K562 (cell line): ENCODE data around the gene OLFM4. TPM values are rescaled to one million over a fixed set of nuclear protein-coding genes. Genes with fewer than 3 reads are reported as not detected.

Experiments used
- ATAC-seq: fragments of 200-7000 bp; cut with Tn5 transposase; 3 replicates; pipeline ENCODE4 v1.9.1; 2020; ENCODE audit warnings: moderate library complexity
- BruUV-seq: library from RNA; stranded (reverse); fragments of 400-500 nt; replicated peaks from 2 replicates; lab custom pipeline; 2021; lab: Mats Ljungman, UMichigan
- CTCF ChIA-PET: fragments of 300-600 bp; formaldehyde crosslinking; extraction: SDS; loops from one replicate; lab custom pipeline; 2021; ENCODE audit warnings: low intra/inter-chr PET ratio; lab: Yijun Ruan, JAX
- POLR2A ChIA-PET: fragments of 300-600, 350-650 bp; sonication (Branson Sonifier 250); formaldehyde crosslinking; extraction: SDS; loops from one replicate; lab custom pipeline; 2021; ENCODE audit warnings: antibody characterized with exemption, inconsistent platforms; lab: Yijun Ruan, JAX
- DNase-seq, 4 experiments: peaks; one replicate each; pipeline versions ENCODE4 v3.0.0 to v3.0.0-alpha.2; 2011 to 2018; ENCODE audit warnings: low spot score in 3 of 4, mixed read lengths in 3 of 4; ENCODE audit errors: extremely low read depth in 1 of 4
- FAIRE-seq: peaks from 2 replicates; lab custom pipeline; 2011; peaks lifted over from hg19 to GRCh38; lab: Jason Lieb, UNC
- H2AFZ ChIP-seq: 2 replicates; pipeline ENCODE4 v1.6.0; 2011; ENCODE audit warnings: low read depth, low read length, control low read depth, inconsistent platforms
- H3K27ac ChIP-seq: fragments of 200-600 bp; 3 replicates; pipeline ENCODE4 v1.8.0; 2011; ENCODE audit warnings: low read depth, mild to moderate bottlenecking, control low read depth, inconsistent platforms, low read length, moderate library complexity, mixed read lengths; ENCODE audit errors: extremely low read depth
- H3K27me3 ChIP-seq, 2 experiments: fragments of 300-600 bp in 1 of 2; 2 replicates in 1 of 2; 3 replicates in 1 of 2; pipeline versions ENCODE4 v1.6.0 to v1.8.0; 2011; ENCODE audit warnings: inconsistent platforms in 2 of 2, low read length in 2 of 2, mild to moderate bottlenecking in 1 of 2, mixed read lengths in 1 of 2, moderate library complexity in 1 of 2; ENCODE audit not compliant: control insufficient read depth in 2 of 2, insufficient read depth in 2 of 2
- H3K36me3 ChIP-seq: fragments of 300-600 bp; 3 replicates; pipeline ENCODE4 v1.8.0; 2011; ENCODE audit warnings: mild to moderate bottlenecking, low read length, inconsistent platforms; ENCODE audit not compliant: control insufficient read depth, insufficient read depth
- H3K4me1 ChIP-seq, 2 experiments: fragments of 200-600 bp in 1 of 2; replicated peaks in 1 of 2; 2 replicates in 1 of 2; 3 replicates in 1 of 2; pipeline versions ENCODE4 v1.5.1 to v1.8.0; 2011; ENCODE audit warnings: inconsistent platforms in 2 of 2, low read length in 2 of 2, mild to moderate bottlenecking in 1 of 2, mixed read lengths in 1 of 2, moderate library complexity in 1 of 2; ENCODE audit not compliant: control insufficient read depth in 2 of 2, insufficient read depth in 2 of 2
- H3K4me2 ChIP-seq: 2 replicates; pipeline ENCODE4 v1.6.1; 2011; ENCODE audit warnings: low read length, control low read depth, inconsistent platforms, mixed read lengths; ENCODE audit not compliant: insufficient read depth
- H3K4me3 ChIP-seq: fragments of 200-600 bp; sonication (generic), shearing (Covaris generic); 2 replicates; pipeline ENCODE4 v1.5.1; 2016; ENCODE audit warnings: control low read depth, inconsistent platforms
- H3K79me2 ChIP-seq: fragments of 200-600 bp; 3 replicates; pipeline ENCODE4 v1.8.0; 2011; ENCODE audit warnings: low read length, inconsistent platforms; ENCODE audit not compliant: control insufficient read depth, insufficient read depth
- H3K9ac ChIP-seq, 2 experiments: 2 replicates each; pipeline versions ENCODE4 v1.6.0 to v1.6.1; 2011; ENCODE audit warnings: low read depth in 2 of 2, low read length in 2 of 2, control low read depth in 1 of 2, inconsistent platforms in 1 of 2, mild to moderate bottlenecking in 1 of 2, mixed read lengths in 1 of 2; ENCODE audit not compliant: insufficient read depth in 1 of 2
- H3K9me1 ChIP-seq: one replicate; pipeline ENCODE4 v1.6.0; 2011; ENCODE audit warnings: inconsistent platforms, mild to moderate bottlenecking, low read length, moderate library complexity; ENCODE audit not compliant: control insufficient read depth, insufficient read depth
- H3K9me3 ChIP-seq: replicated peaks from 2 replicates; pipeline ENCODE4 v1.5.1; 2011; ENCODE audit warnings: low read depth, low read length, inconsistent platforms; ENCODE audit not compliant: control insufficient read depth, insufficient read depth
- H4K20me1 ChIP-seq: replicated peaks from 2 replicates; pipeline ENCODE4 v1.6.1; 2011; ENCODE audit warnings: low read length, inconsistent platforms, mixed read lengths; ENCODE audit not compliant: control insufficient read depth, insufficient read depth
- ELF4 ChIP-seq: fragments of 450-650 bp; formaldehyde crosslinking; IDR thresholded peaks from 2 replicates; pipeline ENCODE4 v1.4.0; 2022; ENCODE audit warnings: missing genetic modification characterization
- EP300 ChIP-seq: IDR thresholded peaks from 2 replicates; pipeline ENCODE4 v1.6.1; 2012; ENCODE audit warnings: low read length, improper control_type of control experiment
- ETV1 ChIP-seq: fragments of 450-650 bp; conservative IDR thresholded peaks from 2 replicates; pipeline ENCODE4 v1.6.1; 2016; ENCODE audit warnings: missing genetic modification characterization, control low read depth, low read depth, missing compliant biosample characterization
- HDAC3 ChIP-seq: fragments of 450-650 bp; IDR thresholded peaks from 2 replicates; pipeline ENCODE4 v1.6.1; 2018; ENCODE audit warnings: borderline replicate concordance, mild to moderate bottlenecking, moderate library complexity; ENCODE audit not compliant: partially characterized antibody
- PHB2 ChIP-seq: fragments of 450-650 bp; IDR thresholded peaks from 2 replicates; pipeline ENCODE4 v1.6.1; 2017; ENCODE audit warnings: low read depth
- PHF8 ChIP-seq: fragments of 200-600 bp; sonication (generic); IDR thresholded peaks from 2 replicates; pipeline ENCODE4 v1.6.1; 2012; ENCODE audit warnings: mixed run types, mild to moderate bottlenecking, inconsistent platforms, low read length, moderate library complexity, borderline replicate concordance
- POLR2A ChIP-seq: fragments of 450-650 bp; conservative IDR thresholded peaks from 2 replicates; pipeline ENCODE4 v1.6.1; 2016
- POLR2H ChIP-seq: IDR thresholded peaks from 2 replicates; pipeline ENCODE4 v1.6.1; 2016; ENCODE audit warnings: missing genetic modification characterization, low read depth, mild to moderate bottlenecking, control low read depth, missing compliant biosample characterization, moderate library complexity
- ZBTB40 ChIP-seq, 2 experiments: fragments of 450-650 bp in 1 of 2; sonication (generic) in 1 of 2; formaldehyde crosslinking in 1 of 2; IDR thresholded peaks; 2 replicates each; pipeline versions ENCODE4 v1.7.1 to v1.9.0; 2016 to 2022; ENCODE audit warnings: inconsistent platforms in 1 of 2, mild to moderate bottlenecking in 1 of 2, missing genetic modification reagents in 1 of 2
- ZBTB5 ChIP-seq: fragments of 450-650 bp; IDR thresholded peaks from 2 replicates; pipeline ENCODE4 v1.6.1; 2017; ENCODE audit warnings: antibody characterized with exemption
- ZNF507 ChIP-seq: conservative IDR thresholded peaks from 2 replicates; pipeline ENCODE4 v1.6.1; 2017; ENCODE audit warnings: missing genetic modification characterization, missing compliant biosample characterization
- ZNF583 ChIP-seq: fragments of 250-450 bp; sonication (Bioruptor Pico); IDR thresholded peaks from 2 replicates; pipeline ENCODE4 v1.4.0; 2020
- WGBS: fragments of 100-300 bp; shearing (Covaris generic); methylation state at CpG from one replicate; pipeline ENCODE4 v1.1.6; 2016; ENCODE audit warnings: low coverage, mixed read lengths; ENCODE audit not compliant: insufficient coverage; ENCODE audit errors: missing lambda C conversion rate; 5-methylcytosine and 5-hydroxymethylcytosine counted together
- in situ Hi-C: fragments of 300-500 bp; cut with MboI; formaldehyde crosslinking; loops from 4 replicates; pipeline ENCODE4 v1.15.0; 2018; ENCODE audit warnings: inconsistent platforms, mixed read lengths
- intact Hi-C: fragments of 100-400 bp; cut with micrococcal nuclease; formaldehyde crosslinking; loops from 2 replicates; pipeline ENCODE4 v1.14.2; 2022
- polyA plus RNA-seq, 8 experiments: library from polyadenylated mRNA; depleted of rRNA in 4 of 8; stranded (reverse) in 5 of 8; unstranded in 3 of 8; fragments of >200 nt; fragmentation: Nextera tagmentation in 2 of 8; fragmentation: Illumina TruSeq in 1 of 8; extraction: Ambion mirVana in 2 of 8; extraction: Trizol in 1 of 8; gene quantifications; 2 replicates each; pipeline versions ENCODE4 v1.2.1 to v1.2.3, GENCODE V29; 2011 to 2014; ENCODE audit warnings: inconsistent platforms in 1 of 8, missing spikeins in 1 of 8
- total RNA-seq, 7 experiments: library from RNA; depleted of rRNA in 6 of 7; stranded (reverse); fragments of >200 nt in 6 of 7; fragmentation: Illumina TruSeq in 2 of 7; extraction: Trizol in 2 of 7; gene quantifications; 2 replicates each; pipeline versions ENCODE4 v1.2.1 to v1.2.3, GENCODE V29; 2011 to 2021; ENCODE audit warnings: low replicate concordance in 1 of 7

OLFM4 gene
- total and polyA plus RNA-seq, 9 of the 15 experiments (the other 6 are each of a cell fraction or from before 2014, with no cell fraction given) = not detected

- Histone ChIP-seq H3K27ac (no peak overlapping the region), H3K4me2 (no peak overlapping the region), H3K4me3 (no peak overlapping the region), H3K9me1 (no peaks in the 10 kb centered on the region), H3K27me3 (no peaks in the 10 kb centered on the region), H3K9me3 (no peaks in the 10 kb centered on the region), H3K36me3 (no peaks in the 10 kb centered on the region), H4K20me1 (no peaks in the 10 kb centered on the region), H3K79me2 (no peaks in the 10 kb centered on the region), H3K9ac (no peak overlapping the region), H3K4me1 (no peaks in the 10 kb centered on the region), H2AFZ (no peak overlapping the region)
- ChIA-PET POLR2A (no interaction called here), CTCF (no interaction called here)
- in situ Hi-C loops = no loop called here
- DNase-seq (no peak), FAIRE-seq (no peak), ATAC-seq (no peak)
- BruUV-seq = no TSS peak
- WGBS = 0% methylated on average over 2 of the region's 2 CpGs
- intact Hi-C loops = no loop called here
- TF ChIP-seq ETV1 (tag) (no peak), ELF4 (no peak), ZBTB40 (IDR thresholded peaks at IDR 0.05) (no peak), ZBTB40 (CRISPR knock-in tag; IDR thresholded peaks at IDR 0.05) (no peak), PHB2 (no peak), ZBTB5 (no peak), EP300 (no peak), ZNF583 (CRISPR knock-in tag) (no peak), POLR2H (tag) (no peak), PHF8 (no peak), HDAC3 (no peak), POLR2A (no peak), ZNF507 (no peak)
Observed at GRCh38 chr13:53023246-53023645, 5.4 kb upstream of the OLFM4 start.
